ENCODE data around the gene XCL1.
A peak's percentile ranks its signal among the peaks of the same experiment; 100 is the strongest.
"Not testable (repeated sequence)": the region's sequence is repeated elsewhere in the genome, so short reads cannot be mapped to it uniquely, and the experiment has no call there.

- TF ChIP-seq EZH2phosphoT487 (IDR thresholded peaks at IDR 0.05; ENCODE audit: low read length); EZH2 (optimal IDR thresholded peaks at IDR 0.05; ENCODE audit: low read depth, low read length): not testable (repeated sequence)
- TF ChIP-seq, protein P1, sequence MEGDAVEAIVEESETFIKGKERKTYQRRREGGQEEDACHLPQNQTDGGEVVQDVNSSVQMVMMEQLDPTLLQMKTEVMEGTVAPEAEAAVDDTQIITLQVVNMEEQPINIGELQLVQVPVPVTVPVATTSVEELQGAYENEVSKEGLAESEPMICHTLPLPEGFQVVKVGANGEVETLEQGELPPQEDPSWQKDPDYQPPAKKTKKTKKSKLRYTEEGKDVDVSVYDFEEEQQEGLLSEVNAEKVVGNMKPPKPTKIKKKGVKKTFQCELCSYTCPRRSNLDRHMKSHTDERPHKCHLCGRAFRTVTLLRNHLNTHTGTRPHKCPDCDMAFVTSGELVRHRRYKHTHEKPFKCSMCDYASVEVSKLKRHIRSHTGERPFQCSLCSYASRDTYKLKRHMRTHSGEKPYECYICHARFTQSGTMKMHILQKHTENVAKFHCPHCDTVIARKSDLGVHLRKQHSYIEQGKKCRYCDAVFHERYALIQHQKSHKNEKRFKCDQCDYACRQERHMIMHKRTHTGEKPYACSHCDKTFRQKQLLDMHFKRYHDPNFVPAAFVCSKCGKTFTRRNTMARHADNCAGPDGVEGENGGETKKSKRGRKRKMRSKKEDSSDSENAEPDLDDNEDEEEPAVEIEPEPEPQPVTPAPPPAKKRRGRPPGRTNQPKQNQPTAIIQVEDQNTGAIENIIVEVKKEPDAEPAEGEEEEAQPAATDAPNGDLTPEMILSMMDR (IDR thresholded peaks at IDR 0.05; ENCODE audit: low read length), result peak; percentile 40; the same call in 1 of the 2 replicates
Measured at GRCh38 chr1:168545678-168546552, 30.5 kb upstream of the XCL1 start.

All from MM.1S (cell line).